Measurements from ENCODE around the gene PFDN2. TPM values are rescaled to one million over a fixed set of nuclear protein-coding genes. Genes with fewer than 3 reads are reported as not detected.
"Not testable (repeated sequence)": the region's sequence is repeated elsewhere in the genome, so short reads cannot be mapped to it uniquely, and the experiment has no call there.

PFDN2 gene
- polyA plus RNA-seq, 4 donors = 64.7 to 90.0 (median 71.0) TPM

DNA sequence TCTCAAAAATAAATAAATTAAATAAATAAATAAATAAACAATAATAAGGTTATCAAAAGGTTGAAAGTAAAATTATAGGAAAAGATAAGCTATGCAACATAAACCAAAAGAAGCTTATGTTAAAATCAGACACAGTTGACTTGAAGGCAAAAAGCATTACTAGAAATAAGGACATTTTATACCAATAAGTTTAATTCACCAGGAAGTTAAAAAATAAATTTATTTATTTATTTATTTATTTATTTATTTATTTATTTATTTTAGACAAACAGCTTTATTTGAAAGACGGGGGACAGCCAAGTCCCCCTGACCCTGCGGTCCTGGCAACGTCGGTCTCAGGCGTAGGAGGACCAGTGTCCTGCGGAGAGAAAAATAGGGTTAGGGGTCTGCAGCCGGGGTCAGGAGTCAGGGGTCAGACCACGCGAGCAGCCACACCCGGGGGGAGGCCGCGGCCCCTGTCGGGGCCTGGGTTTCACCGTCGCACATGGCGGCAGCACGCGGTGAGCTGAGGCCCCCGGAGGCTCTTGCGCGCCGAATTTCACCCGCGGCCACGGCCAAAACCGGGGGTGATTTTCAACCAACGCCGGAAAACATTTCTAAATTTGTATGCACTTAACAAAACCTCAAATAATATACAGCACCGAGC, 23.0 kb upstream of the PFDN2 start:
- DNase-seq (ENCODE audit: low read depth in 4 of 4, low spot score in 3 of 4) = no peak

DNA sequence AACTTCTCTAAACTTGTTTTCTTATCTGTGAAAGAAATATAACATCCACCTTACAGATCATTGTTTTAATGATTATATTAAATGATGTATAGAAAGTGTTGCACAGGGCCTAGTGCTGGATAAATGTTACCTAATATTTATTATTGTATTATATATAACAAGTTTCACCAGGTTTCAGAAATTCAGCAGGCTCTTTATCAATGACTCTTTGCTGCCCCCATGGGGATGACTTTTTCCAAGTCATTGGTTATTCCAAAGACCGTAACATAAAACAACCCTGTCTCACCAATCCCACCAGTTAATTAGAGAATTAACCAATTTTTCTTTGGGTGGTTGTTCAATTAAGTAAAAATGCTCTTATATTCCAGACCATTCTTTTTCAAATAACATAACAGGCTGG, 21.9 kb upstream of the PFDN2 start:
- DNase-seq (ENCODE audit: low read depth in 4 of 4, low spot score in 3 of 4) = no peak

DNA sequence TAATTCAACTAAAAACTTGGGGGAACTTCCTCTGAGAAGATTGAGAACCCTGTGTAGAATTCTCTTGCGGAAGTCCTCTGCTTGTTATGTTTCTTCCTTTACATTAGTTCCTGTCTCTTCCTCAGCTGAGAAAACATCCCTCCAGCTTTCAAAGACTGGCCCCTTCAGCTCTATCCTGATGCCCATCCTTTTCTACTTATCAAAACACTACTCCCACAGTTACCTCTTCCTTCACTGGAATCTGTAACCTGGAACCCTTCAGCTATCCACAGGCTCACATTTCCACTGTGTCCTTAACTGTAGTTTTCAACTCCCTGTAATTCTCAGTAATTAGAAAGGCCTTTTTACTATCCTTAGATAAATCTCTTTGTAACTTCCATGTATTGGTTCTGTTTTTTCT, 20.6 kb upstream of the PFDN2 start:
- no peak for DNase-seq (ENCODE audit: low read depth in 4 of 4, low spot score in 3 of 4)

DNA sequence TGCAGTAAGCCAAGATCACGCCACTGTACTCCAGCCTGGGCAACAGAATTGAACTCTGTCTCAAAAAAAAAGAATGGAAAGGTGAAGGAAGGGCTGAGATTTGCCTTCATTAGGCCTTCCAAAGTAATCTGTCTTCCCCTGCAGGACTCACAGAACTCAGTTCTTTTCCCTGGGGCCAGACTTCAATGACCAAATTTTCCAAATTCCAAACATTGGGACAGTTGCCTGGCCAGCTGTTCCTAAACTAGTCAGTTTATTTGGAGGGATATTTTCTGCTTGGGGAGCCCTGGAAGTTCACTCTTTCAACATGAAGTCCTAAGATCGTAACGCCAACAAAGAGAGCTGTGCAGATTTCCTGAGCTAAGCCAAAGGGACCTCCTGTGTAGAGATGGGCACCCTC, 20.0 kb upstream of the PFDN2 start:
- DNase-seq (ENCODE audit: low read depth in 4 of 4, low spot score in 3 of 4) = no peak

DNA sequence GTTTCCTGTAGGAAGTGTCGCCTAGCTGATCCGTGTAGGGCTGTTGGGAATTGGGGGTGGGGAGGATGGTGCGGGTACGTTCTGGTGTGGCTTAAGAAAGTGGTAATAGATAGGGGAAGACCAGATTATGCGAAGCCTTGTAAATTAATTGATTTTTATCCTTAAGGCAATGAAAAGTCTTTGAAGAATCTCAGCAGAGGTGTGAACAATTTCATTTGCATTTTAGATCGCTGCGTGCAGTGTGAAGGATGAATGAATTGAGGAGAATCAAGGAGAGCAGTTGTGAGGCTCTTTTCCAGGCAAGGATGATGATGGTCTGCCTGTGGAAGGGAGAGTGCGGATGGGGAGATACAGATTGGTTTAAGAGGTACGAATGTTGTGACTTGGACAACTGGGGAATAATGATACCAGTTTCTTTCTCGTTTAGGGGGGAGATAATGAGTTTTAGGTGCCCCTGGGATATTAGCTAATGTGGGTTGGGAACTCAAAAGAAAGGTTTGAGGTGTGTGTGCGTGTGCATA, 15.4 kb upstream of the PFDN2 start:
- DNase-seq (ENCODE audit: low read depth in 4 of 4, low spot score in 3 of 4) = no peak

DNA sequence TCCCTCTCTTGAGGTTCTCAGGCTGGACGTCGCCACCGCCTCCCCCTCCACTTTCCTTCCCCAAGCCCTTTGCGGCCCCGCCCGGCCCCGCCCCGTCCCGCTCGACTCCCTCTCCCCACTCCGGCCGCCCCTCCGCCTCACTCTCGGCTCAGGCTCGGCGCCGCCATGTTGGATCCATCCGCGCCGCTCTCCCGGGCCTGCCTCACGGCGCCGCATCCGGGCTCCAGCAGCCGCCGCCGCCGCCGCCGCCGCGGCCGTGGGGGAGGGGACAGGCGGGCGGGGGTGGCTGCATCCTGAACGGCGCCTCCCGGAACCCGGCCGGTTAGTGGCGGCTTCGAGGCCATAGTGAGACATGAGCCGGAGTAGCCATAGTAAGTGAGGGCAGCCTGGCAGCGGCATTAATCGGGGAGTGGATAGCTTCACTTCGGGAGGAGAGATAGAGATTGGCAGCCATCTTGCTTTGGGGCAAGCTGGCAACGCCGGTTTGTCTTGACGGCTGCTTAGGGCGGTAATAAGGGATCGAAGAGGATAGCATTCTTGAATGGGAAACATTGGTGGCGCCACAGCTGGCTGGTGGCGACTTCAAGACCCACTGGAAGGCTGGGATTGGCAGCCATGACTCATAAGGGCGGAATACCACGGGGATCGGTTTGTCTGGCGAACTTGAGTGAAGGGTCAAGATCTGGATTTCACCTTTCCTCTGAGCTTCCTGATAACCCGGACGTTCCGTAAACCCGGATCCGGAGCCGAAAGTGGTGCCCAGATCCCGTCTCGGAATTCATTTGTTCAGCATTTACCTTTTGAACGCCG, 14.8 kb upstream of the PFDN2 start, which contains the start of gene DEDD:
DEDD (minus strand) TSS at position 258 of the 810 bp plus-strand sequence. CDS start 8,205 bp downstream, outside the sequence.
- DNase-seq (ENCODE audit: low read depth in 4 of 4, low spot score in 3 of 4) = peak; percentile 83 to 91 (median 86)

DNA sequence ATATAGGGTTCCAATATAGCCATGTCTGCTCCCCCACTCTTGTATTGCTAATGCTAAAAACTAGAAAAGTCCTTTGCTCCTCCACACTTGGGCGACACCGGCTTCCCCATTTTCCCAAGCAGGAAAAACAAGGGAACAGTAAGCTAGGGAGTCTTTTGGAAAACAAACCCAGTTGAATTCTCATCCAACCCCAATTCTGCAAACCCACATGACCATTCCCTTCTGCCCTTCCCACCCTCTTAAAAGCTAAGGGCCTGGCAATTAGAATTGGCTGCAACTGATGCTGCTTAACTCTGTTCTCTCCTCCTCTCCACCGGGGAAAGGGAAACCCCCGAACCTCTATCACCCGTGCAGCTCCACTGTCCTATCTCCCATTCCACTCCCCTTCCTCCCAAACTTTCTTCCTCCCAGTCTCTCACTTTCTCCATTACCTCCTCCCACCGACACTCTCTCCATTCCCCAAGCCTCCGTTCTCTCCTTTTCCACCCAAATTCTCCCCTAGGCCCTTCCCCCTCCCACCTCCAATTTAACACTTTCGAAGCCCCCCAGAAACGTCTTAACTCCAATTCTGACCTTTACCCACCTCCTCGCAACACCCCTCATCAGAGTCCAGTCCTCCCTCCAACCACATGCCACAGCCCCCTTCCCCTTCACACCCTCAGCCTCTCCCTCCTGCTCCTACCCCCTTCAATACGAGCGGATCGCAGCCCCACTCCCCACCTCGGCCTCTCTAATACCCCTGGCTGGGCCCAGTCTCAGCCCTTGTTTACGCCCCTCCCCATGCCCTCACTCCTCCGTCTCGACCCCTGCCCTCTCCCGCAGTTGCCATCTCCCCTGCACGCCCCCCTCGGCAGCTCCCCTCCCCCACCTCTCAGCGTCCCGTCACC, 13.9 kb upstream of the PFDN2 start:
- DNase-seq (ENCODE audit: low read depth in 4 of 4, low spot score in 3 of 4) = no peak

DNA sequence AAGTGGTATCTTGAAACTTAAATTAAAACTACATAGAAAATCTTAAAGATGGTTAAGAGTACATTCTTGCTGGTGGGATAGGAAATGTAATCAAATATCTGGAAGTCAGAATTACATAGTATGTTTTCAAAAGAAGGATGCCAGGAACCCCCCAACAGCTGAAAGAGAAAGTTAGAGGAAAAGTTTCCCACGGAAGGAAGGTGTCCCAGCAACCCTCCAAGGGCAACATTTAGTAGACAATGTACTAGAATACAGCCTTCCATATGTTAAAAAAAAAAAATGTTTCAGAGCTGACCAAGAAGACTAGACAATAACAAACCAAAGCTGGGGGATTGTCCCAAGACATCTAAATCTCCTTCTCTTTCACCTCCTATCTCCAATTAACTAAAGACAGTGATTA, 12.4 kb upstream of the PFDN2 start:
- no peak for DNase-seq (ENCODE audit: low read depth in 4 of 4, low spot score in 3 of 4)

DNA sequence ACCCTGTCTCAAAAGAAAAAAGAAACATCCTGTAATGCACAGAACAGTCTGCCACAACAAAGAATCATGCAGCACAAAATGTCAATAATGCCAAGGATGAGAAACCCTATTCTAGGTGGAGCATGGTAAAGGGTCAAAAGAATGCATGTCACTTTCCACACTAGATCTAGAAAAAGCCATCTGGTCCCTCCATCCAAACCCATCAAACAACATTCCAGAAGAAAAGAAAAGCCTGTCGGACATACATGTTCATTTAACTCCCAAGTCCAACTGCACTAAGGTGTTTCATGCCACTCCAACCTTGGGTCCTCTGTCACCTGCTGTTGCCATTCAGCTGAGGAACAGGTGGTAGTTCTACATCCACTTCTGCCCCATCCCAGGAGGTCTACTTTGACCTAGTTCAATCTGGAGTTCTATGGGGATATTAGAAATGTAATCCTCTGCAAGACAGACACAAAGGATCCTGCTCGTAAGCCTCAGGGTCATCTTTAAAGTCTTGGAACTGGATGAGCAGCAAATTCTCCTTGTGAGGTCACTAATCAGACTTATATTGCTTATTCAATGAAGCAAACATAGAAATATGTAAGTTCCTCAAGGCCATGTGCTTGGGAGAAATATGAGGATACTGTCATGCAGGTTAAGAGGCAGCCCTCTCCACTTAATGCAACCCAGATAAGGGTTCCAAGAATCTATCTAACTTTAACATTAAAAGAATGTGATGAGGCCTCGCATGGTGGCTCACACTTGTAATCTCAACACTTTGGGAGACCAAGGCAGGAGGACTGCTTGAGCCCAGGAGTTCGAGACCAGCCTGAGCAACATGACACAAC, 11.0 kb upstream of the PFDN2 start:
- no peak for DNase-seq (ENCODE audit: low read depth in 4 of 4, low spot score in 3 of 4)

DNA sequence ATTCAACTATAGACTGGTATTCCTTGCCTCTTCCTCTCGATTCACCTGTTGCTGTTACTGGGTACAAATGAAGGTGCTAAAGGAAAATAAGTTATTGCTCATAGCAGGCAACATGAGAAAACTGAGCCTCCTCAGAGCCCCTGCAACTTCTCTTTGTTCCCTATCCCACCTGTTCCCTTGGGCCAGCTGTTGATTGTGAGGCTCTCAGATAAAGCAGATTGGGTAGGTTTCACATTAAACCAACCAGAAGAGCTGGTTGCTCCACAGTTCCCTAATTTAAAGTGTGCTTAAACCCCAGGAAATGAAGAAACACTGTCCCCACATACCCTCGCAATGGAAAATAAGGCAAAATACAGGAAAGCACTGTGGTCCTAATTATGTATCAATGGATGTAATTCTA, 9.8 kb upstream of the PFDN2 start:
- no peak for DNase-seq (ENCODE audit: low read depth in 4 of 4, low spot score in 3 of 4)

DNA sequence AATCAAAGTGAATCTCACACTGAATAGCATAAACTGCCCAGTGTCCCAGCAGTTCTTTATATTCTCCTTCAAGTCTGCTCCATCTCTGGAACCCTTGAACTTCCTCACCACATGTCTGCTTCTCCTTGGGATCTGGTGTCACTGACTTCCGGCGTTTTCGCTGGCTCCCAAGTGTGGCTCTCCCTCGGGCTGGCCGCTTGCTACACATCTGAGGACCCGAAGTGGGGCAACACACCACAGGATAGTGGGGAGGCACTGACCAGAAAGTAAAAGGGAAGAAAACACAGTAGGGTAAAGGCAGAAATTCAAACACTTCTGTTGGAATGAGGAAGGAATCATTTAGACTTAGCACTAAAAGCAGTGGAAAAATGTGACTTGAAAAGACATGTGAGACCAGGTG, 5.1 kb upstream of the PFDN2 start:
- DNase-seq (ENCODE audit: low read depth in 4 of 4, low spot score in 3 of 4) = no peak

DNA sequence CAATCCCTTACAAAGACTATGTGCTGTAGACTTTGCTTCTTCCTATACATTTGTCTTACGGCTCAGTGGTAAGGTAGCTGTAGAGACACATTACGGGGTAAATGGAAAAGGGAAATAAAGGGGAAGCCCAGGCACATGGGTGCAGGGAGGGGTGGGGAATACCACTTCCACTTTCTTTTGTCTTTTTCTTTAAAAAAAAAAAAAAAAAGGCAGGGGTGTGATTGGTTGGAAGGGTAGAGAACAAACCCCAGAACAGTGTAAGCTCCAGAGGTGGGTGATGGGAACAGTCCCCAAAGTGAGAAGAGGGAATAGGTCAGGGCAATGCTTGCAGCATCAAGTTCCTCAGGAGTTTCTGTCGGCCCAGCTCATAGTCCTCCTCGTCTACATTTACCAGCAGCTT, 4.0 kb upstream of the PFDN2 start:
- no peak for DNase-seq (ENCODE audit: low read depth in 4 of 4, low spot score in 3 of 4)

DNA sequence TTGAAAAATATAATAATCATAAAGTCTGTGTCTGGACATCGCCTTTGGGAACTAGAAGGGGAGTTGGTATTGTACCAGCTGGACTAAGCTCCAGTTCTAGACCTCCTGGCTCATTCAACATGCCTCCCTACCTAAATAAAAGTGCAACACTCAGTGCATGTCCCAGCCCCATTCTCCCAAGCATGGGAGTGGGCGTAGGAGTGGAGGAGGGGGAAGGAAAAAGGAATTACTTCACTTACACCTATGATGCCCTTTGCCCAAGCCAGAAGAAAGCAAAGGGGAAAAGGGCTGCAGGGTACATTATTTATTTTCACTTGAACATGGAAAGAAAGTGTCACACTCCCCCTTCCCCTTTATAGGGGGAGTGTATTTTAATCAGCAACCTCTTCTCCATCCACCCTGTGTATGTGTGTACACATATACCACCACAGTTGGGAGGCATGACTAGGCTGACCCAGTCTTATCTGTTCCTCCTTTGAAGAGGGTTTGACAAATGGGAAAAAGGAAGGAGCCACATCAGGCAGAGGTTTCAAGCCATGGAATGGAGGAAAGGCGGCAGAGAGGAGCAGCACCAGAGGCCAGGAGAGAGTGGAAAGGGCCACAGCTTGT, 3.3 kb upstream of the PFDN2 start:
- no peak for DNase-seq (ENCODE audit: low read depth in 4 of 4, low spot score in 3 of 4)

DNA sequence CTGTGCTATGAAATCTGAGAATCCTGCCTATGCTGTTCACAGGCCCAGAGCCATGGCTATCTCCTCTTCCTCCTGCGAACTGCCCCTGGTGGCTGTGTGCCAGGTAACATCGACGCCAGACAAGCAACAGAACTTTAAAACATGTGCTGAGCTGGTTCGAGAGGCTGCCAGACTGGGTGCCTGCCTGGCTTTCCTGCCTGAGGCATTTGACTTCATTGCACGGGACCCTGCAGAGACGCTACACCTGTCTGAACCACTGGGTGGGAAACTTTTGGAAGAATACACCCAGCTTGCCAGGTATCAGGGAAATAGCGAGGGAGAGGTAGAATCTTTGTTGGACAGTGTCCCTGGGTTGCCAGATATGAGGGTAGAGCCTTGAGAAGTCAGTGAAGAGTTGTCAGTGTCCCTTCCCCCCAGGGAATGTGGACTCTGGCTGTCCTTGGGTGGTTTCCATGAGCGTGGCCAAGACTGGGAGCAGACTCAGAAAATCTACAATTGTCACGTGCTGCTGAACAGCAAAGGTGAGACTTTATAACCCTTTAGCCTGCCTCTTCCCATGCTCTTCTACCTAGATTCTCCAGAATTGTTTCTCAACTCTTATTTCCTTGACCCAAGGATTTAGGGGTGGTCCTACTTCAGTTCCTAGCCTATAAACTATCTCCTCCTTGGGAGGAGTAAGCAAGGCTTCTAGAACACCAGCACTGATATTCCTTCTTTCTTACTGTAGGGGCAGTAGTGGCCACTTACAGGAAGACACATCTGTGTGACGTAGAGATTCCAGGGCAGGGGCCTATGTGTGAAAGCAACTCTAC, 1.5 kb upstream of the PFDN2 start:
- no peak for DNase-seq (ENCODE audit: low read depth in 4 of 4, low spot score in 3 of 4)

DNA sequence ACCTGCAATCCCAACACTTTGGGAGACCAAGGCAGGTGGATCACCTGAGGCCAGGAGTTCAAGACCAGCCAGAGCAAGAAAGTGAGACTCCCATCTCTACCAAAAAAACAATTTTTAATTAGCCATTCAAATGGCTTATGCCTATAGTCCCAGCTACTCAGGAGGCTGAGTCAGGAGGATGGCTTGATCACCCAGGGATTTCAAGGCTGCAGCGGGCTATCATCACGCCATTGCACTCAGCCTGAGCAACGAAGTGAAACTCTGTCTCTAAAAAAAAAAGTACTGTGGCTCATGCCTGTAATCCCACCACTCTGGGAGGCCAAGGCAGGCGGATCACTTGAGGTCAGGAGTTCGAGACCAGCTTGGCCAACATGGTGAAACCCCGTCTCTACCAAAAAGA, 1.9 kb downstream of the PFDN2 start:
- not testable (repeated sequence) for DNase-seq (ENCODE audit: low read depth in 4 of 4, low spot score in 3 of 4)

DNA sequence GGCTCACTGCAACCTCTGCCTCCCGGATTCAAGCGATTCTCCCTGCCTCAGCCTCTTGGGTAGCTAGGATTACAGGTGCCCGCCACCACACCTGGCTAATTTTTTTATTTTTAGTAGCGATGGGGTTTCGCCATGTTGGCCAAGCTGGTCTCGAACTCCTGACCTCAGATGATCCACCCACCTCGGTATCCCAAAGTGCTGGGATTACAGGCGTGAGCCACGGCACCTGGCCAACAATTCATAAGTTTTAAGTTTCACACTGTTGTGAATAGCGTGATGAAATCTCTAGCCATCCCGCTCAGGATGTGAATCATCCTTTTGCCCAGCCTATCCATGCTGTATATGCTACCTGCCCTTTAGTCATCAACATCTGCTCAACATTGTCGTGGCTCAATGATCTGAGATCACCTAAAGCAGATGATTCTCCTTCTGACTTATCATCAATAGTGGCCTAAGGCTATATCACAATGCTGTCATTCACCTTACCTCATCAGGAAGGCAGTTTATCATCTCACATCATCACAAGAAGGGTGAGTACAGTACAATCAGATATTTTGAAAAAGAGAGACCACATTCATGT, 2.6 kb downstream of the PFDN2 start:
- DNase-seq (ENCODE audit: low read depth in 4 of 4, low spot score in 3 of 4) = no peak

DNA sequence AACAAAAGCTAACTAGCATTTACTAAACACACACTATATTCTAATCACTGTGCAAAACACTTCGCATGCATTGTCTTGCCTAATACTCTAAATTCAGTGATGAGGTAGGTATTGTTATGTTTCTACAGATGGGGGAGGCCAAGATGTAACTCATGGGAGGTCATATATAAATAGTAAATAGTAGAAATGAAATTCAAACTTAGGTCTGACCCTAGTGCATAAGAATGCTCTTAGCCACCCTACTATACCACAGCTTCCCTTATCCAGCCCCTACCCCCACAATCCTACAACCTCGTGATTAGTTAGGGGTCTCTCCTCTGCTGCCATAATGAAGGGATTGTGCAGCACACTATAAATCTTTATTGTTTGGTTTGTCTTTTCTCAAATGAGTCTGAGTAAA, 3.3 kb downstream of the PFDN2 start:
- DNase-seq (ENCODE audit: low read depth in 4 of 4, low spot score in 3 of 4) = no peak

DNA sequence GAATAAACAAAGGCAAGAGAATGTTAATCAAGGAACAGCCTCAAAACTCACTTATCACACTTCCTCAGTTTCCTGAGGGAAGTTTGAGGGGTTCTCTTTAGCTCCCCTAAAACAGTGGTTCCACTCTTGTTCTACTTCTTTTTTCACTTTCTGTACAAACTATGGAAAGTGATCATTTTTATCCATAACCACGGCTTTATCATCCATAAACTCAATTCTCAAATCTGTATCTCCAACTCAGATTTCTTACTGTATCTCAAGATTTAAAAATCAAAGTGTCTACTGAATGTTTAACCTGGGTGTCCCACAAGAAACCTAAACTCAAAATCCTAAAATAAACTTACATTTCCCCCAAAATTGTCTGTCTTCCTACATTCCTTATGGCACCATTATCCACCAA, 3.9 kb downstream of the PFDN2 start:
- no peak for DNase-seq (ENCODE audit: low read depth in 4 of 4, low spot score in 3 of 4)

DNA sequence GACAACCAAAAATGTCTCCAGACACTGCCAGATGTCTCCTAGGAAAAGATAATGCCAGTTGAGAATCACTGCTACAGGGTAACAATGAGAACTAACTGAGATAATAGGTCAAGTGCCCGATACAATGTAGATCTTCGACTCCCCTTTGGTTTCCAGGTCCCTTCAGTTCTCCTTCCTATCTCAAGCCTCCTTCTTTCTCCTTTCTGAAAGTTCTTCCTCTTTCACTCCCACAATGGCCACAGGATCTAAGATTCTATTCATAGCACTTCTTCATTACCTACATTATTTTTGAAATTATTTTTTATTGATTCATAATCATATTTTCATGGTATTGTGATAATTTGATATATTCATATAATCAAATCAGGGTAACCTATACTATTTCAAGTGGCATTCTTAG, 6.3 kb downstream of the PFDN2 start:
- no peak for DNase-seq (ENCODE audit: low read depth in 4 of 4, low spot score in 3 of 4)

Data from right renal pelvis (tissue), 4 donors.